HG03103 (cell line): ENCODE results near the gene LRGUK.

Experiments
- ATAC-seq: cut with Tn5 transposase; IDR thresholded peaks from one replicate; pipeline ENCODE4 v1.9.1; 2021; ENCODE audit warnings: low read depth; ENCODE audit not compliant: unreplicated experiment

Gene LRGUK

GRCh38 chr7:134297489-134297888, 170.3 kb downstream of the LRGUK start:
- ATAC-seq, result no peak

- no peak for ATAC-seq
Observed at GRCh38 chr7:134298902-134299683, 172.0 kb downstream of the LRGUK start.

GRCh38 chr7:134300988-134301387, 173.8 kb downstream of the LRGUK start:
- ATAC-seq, result no peak

- ATAC-seq, result no peak
Observed at GRCh38 chr7:134301592-134301991, 174.5 kb downstream of the LRGUK start.

GRCh38 chr7:134302120-134302519, 175.0 kb downstream of the LRGUK start:
- ATAC-seq, result no peak

GRCh38 chr7:134307320-134307719, 180.2 kb downstream of the LRGUK start:
- ATAC-seq, result no peak

- ATAC-seq, result no peak
Observed at GRCh38 chr7:134308548-134308947, 181.4 kb downstream of the LRGUK start.

GRCh38 chr7:134311807-134312206, 184.7 kb downstream of the LRGUK start:
- no peak for ATAC-seq

GRCh38 chr7:134312717-134313116, 185.6 kb downstream of the LRGUK start:
- no peak for ATAC-seq

- ATAC-seq, result no peak
Observed at GRCh38 chr7:134313543-134313942, 186.4 kb downstream of the LRGUK start.
